Stimulated activated CD4-positive, alpha-beta T cell treated with anti-CD3 and anti-CD28 coated beads, Interleukin-4, amount 100 ng/mL, for 4 hours (primary cell): ENCODE results near the gene SNORC.
"Not testable (repeated sequence)": the region's sequence is repeated elsewhere in the genome, so short reads cannot be mapped to it uniquely, and the experiment has no call there.

Experiments
- DNase-seq, 2 experiments: peaks; one replicate each; pipeline ENCODE4 v3.0.0-alpha.2; 2020

The SNORC gene

DNA sequence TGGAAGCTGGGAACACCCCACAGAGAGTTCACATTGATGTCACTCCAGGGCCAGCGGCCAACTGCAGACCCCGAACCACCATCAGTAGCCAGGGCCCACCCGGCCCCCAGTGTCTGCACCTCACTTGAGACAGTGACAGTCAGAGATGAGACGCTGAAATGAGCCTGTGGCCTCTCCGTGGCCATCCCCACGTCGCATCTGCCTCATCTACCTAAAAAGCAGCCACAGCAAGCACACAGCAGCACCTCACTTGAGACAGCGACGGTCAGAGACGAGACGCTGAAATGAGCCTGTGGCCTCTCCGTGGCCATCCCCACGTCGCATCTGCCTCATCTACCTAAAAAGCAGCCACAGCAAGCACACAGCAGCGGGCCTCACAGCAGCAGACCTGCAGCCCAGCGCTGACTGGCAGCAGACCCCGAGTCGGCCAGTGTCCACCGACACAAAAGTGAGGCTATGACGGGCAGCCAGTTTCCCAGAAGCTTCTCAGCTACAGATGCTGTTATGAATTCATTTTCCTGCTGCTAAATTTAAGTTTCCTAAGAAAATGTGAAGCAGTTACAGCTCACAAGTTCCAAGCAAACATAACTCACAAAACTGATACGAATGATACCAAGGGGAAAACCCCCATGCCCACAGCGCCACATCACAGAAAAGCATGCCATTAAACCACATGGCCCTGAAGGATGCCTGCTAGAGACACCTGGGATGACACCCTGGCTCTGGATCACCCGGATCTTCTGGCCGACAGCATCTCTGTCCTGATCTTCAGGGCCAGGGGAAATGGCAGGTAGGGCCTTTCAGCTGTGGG is 27.7 kb downstream of the SNORC start:
- peak; percentile 19 to 35 for DNase-seq

GRCh38 chr2:232898592-232899543 is 28.8 kb downstream of the SNORC start:
- no peak for DNase-seq

DNA sequence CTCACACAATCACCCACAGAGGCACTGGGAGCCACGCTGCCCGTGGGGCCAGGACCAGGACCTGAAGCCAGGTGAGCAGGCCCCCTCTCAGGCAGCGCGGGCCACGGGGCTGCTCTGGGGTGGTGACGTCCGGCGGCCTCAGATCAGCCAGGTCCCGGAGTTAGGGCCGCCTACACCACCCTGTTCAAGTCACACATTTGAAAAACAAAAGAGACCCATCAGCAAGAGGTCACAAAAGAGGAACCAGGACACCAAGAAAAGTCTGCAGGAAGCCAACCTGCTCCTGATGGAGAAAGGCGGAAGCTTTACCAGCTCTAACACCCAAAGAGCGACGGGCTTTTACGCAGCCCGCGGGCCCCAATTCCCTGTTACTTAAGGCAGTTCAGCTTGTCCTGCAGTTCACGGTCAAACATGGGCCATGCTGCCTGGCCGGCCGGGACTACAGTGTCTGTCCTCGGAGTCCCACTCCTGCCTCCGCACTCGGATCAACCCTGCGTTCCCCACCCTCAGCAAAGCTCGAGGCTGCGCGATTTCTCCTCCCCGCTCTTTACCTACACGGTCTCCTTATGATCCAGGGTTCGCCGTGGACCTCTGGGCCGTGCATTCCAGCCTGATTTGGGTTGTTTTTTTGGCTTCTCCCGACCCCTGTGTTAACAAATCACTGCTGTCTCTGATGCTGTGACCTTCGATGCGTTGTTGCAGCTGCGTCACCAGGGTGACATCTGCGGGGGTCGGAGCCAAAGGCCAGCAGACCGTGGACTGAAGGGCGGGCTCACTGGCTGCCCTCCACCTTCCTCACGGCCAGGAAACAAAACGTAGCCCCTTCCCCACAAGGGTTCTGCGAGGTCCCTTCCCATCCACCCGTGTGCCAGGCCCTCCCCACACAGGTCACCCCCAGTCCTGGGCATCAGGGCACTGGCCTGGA is 31.0 kb downstream of the SNORC start:
- no peak for DNase-seq

DNA sequence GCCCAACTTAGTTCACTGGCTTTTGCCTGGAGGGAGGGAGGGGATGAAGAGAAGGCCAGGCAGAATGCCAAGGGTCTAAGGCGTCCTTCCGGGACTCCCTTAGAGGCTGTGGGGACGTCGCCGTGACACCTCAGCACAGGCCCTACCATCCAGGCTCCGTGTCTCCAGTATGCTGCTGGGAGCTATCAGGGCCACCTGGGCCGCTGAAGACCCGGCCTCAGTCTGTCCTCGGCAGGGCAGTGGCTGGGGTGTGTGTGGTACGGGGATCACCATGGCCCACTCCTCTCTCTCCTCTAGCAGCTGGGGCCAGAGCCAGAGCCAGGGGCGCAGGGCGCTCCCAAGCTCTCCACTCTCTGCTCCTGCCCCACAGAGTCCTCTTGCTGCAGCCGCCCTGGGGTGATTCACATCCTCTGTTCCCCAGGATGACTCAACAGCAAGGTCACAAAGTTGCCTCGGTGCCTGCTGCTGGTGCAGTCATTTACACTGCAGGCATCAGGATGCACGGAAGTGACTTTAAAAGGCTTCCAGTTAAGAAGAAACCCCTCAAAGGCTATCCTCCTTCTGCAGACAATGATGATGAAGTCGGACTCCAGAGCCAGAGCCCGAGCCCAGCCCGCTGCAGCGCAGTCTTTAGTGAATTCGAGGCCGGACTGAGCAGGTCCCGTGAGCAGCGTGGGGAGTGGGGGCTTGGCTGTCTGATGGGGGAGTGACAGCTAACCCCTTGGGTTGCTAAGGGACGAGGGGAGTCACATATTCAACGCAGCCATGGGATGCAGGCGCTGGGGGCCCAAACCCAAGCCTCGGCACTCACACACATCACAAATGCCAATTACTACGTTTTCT is 31.9 kb downstream of the SNORC start:
- DNase-seq = peak in 1 of 2 experiments; percentile 18

- no peak for DNase-seq
These were observed 33.9 kb downstream of the SNORC start for GRCh38 chr2:232903989-232904388.

DNA sequence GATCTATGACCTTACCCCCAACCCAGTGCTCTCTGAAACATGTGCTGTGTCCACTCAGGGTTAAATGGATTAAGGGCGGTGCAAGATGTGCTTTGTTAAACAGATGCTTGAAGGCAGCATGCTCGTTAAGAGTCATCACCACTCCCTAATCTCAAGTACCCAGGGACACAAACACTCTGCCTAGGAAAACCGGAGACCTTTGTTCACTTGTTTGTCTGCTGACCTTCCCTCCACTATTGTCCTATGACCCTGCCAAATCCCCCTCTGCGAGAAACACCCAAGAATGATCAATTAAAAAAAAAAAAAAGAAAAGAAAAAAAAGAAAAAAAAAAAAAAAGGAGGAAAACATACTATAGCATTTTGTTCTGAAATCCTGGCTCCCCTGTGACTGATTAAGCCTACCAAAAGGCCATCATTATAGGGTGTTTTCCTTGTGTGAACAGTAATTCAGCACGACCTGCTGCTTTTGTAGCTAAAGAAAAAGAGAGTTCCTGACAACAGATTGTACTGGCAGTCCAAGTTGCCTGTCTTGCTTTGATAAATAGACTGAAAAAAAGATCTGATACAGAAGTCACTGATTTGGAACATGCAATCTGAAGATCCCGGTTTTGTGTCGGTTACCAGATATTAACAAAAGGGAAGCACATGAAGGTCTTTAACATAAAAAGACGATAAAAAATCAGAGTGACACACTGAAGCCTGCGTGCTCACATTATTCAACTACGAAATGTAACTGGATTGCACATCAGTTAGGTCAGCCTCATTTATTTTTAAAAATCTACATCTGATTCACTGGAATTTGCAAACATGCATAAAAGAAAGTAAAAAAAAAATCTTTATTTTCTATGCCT is 37.0 kb downstream of the SNORC start:
- DNase-seq = not testable (repeated sequence)

- not testable (repeated sequence) for DNase-seq
These were observed 37.6 kb downstream of the SNORC start for GRCh38 chr2:232907718-232908085.

- DNase-seq = no peak
These were observed 38.6 kb downstream of the SNORC start for GRCh38 chr2:232908695-232909094.

GRCh38 chr2:232910376-232910775 is 40.3 kb downstream of the SNORC start:
- DNase-seq = no peak

- no peak for DNase-seq
These were observed 41.7 kb downstream of the SNORC start for GRCh38 chr2:232911712-232912277.

GRCh38 chr2:232913903-232914302 is 43.8 kb downstream of the SNORC start:
- DNase-seq = no peak

GRCh38 chr2:232919141-232919540 is 49.1 kb downstream of the SNORC start:
- DNase-seq = no peak

DNA sequence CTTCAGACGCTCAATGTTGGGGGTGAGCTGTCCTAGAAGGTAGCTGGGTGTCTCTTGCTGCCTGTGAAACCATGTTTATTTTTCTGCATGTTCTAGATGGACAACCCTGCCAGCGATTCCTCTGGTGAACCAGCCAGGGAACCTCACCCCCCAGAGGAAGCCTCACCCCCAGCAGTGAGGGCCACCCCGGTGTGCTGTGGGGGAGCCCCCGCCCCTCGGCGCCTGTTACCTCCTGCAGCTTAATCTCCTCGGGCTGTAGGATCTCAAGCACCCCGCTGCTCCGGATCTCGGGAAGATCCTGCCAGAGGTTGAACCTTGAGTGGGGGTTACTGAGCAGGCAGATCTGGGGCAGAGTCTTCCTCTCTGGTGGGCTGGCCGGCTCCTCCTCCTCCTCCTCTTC is 50.0 kb downstream of the SNORC start:
- DNase-seq = no peak

GRCh38 chr2:232920760-232921159 is 50.7 kb downstream of the SNORC start:
- no peak for DNase-seq

DNA sequence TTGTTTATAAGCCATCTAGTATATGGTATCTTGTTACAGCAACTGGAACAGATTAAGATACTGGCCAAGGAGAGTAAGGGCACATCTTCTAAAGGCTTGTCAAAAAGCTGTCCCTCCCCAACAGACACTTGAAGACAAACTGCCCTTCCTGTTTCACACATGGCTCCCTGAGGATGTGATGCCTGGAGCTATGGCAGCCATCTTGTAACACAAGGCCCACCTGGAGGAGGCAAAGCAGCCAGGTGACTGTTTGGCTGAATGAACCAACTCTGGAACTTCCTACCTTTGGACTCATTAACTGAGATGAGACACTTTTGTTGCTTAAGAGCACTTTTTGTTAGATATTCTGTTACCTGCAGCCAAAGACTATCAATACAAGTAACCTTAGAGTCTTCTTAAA is 54.4 kb downstream of the SNORC start:
- no peak for DNase-seq

- DNase-seq = no peak
These were observed 55.2 kb downstream of the SNORC start for GRCh38 chr2:232925153-232925820.

GRCh38 chr2:232925821-232926156 is 55.7 kb downstream of the SNORC start:
- no peak for DNase-seq

DNA sequence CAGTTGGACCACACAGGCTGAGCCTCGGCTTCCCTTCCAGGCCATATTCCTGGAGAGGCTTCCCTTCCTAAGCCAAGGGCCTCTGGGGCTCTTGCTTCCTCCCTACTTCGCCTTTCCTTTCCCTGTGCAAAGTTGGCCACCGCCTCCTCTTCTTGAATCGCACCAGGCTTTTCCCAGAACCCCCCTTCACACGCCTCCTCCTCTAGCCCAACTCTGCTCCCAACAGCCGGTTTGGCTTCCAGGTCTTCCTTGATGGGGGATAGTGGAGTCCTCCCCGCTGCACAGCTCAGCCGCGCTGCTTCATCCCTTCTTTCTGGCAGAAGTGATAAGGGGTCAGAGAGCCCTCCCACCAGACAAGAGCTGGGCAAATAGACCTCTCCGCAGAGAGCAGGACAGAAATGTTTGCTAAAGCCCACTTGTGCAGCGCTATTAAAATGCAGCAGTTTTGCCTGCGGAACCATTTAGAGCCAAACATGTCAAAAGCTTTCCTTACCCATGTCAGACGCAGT is 56.4 kb downstream of the SNORC start:
- DNase-seq = no peak

- no peak for DNase-seq
These were observed 57.1 kb downstream of the SNORC start for GRCh38 chr2:232927032-232927792.
